Stimulated activated CD4-positive, alpha-beta T cell treated with anti-CD3 and anti-CD28 coated beads, Interleukin-1b, Interleukin-23, amount 100 ng/mL, for 48 hours (primary cell): ENCODE measurements around the gene CRELD2.

Experiments
- DNase-seq: peaks from one replicate; pipeline ENCODE4 v3.0.0-alpha.2; 2020

The CRELD2 gene

DNA sequence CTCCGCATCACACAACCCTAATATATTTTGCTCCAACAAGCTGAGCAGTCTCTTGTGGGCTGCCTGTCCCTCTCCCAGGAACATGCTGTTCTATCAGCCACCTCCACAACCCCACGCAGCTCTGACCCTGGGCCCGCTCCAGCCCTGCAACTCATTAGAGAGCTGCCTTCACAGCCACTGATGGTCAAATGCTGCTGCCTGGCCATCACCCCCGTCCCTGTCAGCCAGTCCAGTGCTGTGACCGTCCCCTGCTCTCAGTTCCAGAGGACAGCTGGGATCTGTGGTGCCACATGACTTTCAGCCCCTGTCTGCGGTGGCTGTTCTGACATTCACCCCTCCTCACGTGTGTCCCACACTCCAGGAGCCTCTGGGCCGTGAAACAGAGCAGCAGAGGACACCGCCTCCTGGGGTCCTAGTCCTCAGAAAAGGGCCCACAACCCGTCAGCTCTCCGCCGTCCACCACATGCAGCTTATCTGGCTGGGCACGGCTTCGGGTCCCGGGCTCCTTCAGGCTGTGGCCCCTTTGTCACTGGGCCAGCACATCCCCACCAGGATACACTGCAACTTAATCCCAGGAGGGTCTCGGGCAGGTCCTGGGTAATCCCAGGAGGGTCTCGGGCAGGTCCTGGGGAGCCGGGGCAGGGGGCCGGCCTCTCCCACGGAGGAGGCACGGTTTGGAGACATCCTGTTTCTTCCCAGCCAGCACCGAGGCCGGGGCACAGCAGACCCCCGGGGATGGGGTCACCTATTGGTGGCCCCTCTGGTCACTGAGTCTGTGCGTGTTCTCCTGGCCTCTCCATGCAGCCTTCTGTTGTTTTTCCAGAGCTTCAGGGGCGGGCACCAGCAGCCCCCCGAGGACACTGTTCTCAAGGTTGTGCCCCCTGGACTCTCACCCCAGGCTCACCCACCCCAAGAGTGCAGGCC is 15.1 kb downstream of the CRELD2 start:
- no peak for DNase-seq

DNA sequence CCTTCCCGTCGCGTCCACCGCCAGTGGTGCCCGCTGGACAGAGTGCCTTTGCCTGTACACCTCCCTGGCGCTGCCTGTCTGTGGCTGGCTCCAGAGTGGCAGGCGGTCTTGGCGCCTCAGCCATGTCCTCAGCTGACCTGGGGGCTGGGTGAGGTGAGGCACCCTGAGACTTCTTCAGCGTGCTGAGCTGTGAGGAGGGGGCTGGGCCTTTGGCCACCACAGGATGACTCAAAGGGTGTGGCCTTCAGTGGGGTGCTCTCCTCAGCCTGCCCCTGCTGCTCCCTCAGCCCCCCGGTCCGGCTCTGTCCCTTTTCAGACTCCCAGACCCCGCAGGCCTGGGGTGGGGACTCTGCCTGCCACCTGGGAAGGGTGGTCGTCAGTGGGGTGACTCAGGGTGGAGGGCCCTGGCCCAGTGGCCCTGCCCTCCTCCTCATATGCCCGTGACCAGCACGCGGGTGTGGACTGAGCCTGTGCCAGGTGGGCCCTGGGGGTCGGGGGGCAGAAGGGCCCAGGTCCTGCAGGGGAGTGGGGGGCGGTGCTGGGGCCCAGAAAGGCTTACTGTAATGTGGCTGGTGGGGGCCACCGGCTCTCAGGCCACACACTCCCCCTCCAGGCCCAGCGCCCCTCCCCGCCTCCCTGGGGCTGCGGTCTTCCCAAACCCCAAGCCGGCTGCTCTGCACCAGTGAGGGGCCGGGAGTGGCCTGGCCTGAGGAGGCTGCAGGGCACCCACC is 15.9 kb downstream of the CRELD2 start:
- DNase-seq: peak; percentile 54

DNA sequence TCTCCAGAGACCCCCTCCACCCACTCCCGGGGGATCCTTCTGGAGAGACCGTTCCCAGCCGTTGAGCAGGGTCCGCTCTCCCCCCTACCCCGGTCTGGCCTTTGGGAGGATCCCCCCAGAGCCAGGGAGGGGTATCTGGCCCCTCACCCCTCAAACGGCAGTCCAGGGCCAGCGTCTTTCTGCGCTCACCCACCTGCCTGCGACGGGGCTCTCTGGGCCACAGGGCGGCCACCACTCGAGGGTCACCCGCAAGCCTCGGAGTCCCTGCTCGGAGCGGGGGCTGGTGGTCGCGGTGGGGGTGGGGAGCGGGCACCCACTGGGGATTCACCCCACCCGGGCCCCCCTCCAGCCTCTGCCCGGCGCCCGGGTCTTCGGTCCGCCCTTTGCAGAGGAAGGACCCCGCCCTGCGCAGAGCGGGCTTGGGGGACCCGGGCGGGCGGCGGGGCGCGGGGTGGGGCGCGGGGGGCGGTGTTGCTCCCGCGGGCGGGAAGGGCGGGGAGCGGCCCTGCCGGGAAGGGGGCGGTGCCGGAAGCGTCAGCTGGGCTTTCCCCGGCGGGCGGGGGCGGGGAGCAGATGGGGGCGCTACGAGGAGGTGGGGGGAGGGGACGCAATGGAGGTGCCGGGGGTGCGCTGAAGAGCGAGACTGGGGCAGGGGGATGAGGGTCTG is 16.6 kb downstream of the CRELD2 start:
- peak; percentile 91 for DNase-seq

DNA sequence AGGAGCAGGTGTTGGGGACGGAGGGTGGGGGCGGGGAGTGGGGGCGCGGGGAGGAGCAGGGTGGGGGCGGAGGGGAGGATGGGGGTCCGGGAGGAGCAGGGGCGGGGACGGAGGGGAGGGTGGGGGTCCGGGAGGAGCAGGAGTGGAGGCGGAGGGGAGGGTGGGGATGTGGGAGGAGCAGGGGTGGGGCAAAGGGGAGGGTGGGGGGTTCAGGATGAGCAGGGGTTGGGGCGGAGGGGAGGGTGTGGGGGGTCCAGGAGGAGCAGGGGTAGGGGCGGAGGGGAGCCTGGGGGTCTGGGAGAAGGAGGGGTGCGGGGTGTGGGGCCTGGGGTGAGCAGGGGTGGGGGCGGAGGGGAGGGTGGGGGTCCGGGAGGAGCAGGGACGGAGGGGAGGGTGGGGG is 17.1 kb downstream of the CRELD2 start:
- DNase-seq: no peak

DNA sequence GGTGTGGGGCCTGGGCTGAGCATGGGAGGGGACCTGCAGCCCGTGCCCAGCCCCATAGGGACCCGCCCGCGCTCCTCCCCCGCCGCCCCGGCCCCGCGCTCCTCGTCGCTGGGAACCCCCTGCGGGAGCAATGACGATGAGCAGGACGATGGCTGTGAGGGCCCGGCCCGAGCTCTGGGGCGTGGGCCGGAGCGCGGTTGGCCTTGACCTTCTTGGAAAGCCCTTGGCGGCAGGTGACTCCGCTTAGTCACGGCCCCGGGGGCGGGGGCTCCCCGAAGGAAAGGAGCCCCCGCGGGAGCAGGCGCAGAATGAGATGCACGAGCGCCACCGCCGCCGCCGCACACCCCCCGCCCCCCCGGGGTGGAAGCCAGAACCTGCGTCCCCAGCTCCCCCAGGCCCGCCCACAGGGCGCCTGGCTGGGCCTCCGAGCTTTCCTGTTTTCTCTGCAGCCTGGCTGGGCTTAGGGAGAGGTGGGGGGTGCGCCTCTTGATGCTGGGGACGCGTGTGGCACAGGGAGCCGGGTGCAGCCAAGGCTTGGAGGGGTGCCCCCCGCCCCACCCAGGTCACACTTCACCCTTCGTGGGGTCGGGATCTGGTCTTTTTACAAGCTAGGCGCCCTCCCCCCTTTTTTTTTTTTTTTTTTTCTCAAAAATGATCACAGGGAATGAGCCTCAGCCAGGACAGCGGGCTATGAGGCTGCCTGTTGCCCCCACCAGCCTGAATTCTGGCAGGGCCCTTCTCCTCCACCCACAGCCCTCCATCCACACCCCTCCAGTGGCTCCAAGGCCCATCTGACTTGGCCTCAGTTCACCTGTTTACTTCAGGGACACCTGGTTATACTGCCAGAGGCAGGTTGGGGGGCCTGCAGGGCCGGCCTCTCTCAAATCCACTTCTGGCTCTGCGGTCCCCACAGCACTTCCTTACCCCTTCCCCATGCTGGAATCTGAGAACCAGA is 17.9 kb downstream of the CRELD2 start:
- DNase-seq: peak; percentile 97

DNA sequence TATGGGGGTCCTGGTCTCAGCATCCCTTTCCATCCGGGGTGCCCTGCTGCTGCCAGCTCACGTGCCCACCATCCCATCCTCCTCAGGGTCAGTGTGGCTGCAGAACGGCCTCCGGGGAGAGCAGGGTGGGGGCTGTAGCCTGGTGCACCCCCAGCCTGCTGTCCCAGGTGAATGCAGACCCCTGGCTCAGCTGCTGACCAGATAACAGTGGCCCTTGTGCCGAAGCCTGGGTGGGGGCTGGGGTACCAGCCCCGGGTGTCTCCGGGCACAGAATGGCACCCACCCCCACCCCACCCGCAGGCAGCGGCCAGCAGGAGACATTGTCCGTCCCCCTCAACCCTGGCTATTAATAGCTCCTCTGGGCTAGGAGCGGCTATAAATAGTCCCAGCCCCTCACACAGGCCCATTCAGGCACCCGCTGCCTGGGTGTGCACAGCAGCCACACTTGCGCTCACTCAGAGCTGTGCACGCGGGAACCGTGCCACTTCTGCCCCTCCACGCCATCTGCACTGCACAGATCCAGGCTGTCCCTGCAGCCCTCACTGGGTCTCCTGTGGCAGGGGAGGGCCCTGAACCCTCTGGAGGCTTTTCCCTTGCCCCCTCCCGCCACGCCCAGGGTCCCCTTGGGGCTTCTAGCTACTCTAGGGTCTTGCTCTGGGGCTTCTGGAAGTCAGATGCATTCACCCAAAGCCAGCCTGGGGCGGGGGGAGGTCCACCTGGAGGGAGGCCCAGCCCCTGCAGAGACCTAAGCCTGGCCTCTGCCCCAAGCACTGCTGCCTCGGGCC is 18.7 kb downstream of the CRELD2 start:
- no peak for DNase-seq

DNA sequence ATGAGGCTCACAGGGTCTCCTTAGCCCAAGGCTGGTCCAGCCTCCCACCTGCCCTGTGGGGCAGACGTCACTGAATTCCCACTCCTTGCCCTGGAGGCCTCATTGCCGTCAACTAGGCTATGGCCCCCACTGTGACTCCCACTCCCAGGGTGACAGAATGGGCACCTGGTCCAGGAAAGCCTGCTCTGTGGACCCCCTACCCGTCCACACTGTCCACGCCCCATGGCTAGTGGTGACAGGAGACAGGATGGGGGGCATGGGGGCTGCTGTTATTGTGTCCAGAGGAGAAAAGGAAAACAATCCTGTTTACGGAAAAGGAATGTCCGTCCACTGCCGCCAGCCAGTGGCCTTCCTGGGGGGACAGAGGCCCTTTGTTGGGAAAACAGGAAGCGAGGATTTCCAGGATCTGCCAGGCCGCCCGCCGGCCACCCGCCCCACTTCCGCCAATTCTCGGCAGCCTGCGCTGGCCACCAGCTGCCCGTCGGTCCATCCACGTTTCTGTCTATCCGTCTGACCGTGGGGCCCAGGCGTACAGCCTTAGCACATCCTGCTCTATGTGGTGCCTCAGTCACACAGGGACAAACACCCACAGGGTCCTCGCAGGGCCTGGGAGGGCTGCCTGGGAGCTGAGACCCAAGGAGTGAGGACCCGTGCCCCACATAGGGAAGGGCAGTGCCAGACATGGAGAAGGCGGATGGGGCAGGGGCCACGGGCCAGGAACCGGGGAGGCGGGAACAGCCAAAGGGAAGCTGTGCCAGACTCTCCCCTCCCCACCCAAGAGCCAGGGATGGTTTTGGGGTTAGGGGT is 19.5 kb downstream of the CRELD2 start:
- DNase-seq: no peak

DNA sequence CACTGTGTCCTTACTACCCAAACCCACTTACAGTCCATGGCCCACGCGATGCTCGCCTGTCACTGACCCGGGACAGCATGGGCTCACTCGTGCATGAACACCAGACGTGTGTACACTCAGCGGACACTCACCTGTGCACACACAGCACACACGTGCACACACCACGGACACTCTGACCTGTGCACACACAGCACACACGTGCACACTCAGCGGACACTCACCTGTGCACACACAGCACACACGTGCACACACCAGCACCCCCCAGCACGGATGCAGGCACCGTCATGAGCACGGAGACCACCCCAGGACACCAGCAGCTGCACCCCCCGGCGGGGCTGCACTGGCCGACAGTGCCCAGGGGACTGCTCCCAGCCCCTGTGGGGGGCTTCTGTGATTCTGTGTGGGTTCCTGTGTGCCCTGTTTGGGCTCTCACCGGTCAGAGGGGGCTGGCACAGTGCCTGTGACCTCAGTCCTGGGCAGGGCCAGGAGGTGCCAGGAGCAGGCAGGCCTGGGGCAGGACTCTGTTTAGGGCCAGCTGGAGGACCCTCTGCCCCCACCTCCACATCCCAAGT is 20.2 kb downstream of the CRELD2 start:
- DNase-seq: no peak

DNA sequence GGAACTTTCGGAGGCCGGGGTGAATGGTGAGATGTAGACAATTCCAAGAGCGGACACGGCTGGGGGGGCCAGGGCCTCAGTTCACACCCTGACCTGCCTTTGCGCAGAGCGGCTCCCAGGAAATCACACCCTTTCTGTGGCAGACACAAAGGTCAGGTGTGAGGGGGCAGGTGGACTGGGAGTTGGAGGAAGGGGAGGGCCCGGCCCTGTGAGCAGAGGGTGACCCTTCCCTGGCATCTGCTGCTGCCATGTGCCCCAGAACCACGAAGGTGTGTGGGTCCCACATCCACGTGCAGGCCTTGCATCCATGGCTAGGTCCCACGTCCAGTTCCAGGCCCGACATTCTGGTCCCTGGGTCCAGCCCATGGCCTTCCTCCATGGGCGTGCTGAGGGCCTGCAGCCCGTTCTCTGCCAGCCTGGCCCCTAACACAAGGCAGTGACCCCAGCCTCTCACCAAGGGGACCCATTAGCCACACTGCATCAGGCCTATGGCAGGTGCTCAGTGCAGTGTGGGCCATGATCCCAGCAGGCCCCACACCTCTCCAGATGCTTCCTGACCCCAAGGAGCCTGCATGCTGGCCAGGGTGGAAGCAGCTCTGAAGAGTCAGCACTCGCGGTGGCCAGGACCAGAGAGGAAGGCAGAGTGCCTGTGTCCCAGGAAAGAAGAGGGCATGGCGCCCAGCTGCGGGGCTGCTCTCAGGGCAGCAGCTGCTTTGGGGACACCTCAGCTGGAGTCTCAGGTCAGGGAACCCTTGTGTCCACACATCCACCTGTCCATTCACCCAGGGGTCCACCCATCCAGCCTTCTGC is 23.3 kb downstream of the CRELD2 start:
- no peak for DNase-seq

DNA sequence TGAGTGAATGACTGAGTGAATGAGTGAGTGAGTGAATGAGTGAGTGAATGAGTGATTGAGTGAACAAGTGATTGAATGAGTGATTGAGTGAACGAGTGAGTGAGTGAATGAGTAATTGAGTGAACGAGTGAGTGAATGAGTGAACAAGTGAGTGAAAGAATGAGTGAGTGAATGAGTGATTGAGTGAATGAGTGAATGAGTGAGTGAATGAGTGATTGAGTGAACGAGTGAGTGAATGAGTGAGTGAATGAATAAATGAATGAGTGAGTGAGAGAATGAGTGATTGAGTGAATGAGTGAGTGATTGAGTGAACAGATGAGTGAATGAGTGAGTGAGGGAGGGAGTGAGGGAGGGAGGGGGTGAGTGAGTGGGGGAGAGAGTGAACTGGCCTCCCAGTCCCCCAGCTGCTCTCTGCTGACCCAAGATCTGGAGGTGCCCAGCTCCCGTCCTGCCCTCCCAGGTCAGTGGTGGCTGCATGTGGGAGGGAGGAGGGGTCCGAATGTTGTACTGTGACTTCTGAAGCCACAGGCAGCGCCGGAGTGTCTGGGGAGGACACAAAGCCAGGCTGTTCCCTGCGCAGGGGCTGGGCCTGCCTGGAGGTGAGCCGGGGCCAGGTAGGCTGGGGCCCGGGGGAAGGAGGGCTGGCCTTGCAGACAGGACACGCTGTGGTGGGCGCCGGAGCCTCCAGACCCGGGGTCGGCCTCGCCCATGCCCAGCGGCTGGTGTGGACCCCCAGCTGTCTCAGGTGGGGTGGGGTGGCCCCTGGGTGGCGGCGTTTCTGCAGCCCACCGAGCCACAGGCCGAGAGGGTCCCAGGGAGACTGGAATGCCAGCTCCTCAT is 24.4 kb downstream of the CRELD2 start:
- DNase-seq: no peak

DNA sequence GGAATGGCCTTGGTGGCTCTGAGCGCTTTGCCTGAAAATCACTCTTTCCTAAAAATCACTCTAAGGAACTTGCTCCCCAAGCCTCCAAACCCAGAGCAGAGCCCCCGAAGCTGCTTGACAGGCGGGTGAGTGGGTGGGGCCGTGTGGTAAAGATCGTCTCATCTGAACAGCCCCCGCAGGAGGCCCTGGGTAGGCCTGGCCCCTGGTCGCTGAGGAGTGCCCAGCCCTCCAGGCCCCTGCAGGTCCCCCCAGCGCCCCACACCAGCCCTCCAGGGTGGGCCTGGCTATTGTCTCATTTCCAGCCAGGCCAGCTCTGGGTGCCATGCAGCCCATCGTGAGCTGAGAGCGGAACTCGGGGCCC is 25.0 kb downstream of the CRELD2 start:
- no peak for DNase-seq

DNA sequence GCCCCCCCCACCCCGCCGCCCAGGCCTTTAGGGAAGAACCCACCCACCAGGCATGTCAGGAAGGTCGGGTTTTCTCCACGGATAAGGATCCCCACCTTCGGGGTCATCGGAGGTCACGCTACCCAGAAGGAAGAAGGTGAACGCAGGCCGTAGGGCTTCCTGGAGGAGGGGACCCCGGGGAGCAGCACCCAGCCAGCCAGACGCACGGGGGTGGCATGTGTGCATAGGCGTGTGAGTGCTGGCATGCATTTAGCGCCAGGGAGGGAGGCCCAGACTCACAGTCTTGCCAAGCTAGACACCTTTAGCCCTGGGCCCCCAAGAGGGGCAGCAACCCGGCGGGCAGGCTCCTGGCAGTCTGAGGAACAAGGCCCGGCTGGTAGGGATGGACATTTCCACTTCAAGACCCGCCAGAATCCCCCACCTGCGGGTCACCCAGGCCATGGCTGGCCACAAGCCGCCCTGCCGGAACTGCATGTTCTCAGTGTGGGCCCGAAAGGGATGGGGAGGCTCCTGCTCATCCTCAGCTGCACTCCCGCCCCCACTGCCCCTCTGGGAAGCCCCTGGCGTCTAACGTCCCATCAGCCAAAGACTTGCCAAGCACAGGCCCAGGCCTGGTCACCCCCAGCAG is 25.5 kb downstream of the CRELD2 start:
- no peak for DNase-seq

DNA sequence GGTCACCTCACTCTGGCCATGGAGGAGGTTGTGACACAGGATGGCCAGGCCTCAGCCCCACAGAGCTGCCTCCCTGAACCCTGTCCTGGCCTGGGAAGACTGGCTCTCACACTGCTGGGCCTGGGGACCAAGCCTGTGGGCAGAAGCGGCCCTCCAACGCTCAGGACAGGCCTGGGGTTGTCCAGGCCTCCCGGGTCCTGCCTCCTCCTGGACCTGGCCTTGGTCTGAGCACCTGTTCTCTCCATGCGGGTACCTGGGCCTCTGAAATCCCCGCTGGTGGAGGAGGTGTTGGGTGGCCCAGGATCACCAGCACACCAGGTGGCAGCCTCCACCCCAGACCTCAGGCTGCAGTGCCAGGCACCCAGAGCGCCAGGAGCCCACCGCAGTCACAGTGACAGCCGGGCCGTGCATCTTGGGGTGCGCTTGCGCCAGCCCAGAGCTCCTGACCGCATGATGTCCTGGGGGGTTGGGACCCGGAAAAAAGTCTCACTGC is 26.0 kb downstream of the CRELD2 start:
- no peak for DNase-seq

DNA sequence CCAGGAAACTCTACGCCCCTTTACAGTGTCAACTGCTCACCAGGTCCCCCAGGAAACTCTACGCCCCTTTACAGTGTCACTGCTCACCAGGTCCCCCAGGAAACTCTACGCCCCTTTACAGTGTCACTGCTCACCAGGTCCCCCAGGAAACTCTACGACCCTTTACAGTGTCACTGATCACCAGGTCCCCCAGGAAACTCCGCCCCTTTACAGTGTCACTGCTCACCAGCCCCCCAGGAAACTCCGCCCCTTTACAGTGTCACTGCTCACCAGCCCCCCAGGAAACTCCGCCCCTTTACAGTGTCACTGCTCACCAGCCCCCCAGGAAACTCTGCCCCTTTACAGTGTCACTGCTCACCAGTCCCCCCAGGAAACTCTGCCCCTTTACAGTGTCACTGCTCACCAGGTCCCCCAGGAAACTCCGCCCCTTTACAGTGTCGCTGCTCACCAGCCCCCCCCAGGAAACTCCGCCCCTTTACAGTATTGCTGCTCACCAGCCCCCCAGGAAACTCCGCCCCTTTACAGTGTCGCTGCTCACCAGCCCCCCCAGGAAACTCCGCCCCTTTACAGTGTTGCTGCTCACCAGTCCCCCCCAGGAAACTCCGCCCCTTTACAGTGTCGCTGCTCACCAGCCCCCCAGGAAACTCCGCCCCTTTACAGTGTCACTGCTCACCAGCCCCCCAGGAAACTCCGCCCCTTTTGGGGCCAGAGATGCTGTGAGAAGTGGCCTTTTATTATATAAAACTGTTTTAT is 26.8 kb downstream of the CRELD2 start:
- DNase-seq: peak; percentile 74

DNA sequence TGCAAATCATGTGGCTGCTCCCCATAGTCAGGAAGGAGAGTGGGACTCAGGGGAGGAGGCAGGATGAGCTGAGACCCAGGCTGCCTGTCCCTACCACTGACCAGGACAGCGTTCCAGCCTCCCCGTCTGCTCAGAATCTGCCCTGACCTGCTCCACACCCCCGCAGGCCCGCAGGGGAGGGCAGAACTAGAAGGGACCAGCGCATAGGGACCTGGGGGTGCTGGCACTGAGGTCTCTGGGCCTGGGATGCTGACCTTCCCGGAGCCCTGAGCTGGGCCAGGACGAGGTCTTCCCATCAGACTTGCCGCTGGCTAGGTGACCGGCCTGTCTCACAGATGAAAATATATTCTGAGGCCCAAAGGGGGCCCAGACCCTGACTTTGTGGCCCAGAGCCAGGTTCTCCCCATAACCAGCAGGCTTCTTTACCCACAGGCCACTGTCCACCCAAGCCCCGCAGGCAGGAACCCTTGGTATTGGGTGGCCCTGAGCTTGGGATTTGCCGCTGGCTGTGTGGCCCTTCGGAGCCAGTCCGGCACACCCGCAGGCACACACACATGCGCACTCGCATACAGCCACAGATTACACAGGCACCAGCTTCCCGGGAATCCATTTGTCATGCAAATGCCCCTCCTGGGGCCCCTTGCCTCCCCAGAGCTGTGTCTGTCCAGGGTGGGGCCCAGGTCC is 28.3 kb downstream of the CRELD2 start:
- DNase-seq: no peak

DNA sequence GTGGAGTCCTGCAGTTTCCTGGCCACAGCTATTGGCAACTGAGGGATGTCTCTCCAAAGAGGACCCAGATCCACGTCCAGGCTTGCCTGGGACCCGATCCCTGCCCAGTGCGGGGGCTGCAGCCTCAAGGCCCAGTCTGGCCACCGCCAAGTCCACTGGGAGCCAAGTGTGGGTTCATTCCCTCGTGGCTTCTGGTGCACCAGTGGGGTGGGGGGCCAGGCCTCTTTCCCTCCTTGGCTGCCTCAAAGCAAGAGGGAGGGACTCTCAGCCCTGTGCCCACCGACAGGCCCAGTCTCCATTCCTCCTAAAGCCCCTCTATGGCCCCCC is 28.8 kb downstream of the CRELD2 start:
- no peak for DNase-seq
